K562 (cell line): Measurements from ENCODE around the gene BIRC3.

Experiments
- BCL6 ChIP-seq: fragments of 250-450 bp; sonication (Bioruptor Pico); IDR thresholded peaks from 2 replicates; pipeline ENCODE4 v1.4.0; 2020
- BRD4 ChIP-seq: fragments of 200-600 bp; sonication (generic); IDR thresholded peaks from 2 replicates; pipeline ENCODE4 v1.6.1; 2017; ENCODE audit warnings: inconsistent platforms
- CEBPB ChIP-seq: fragments of 450-650 bp; IDR thresholded peaks from 2 replicates; pipeline ENCODE4 v1.6.1; 2016; ENCODE audit warnings: missing genetic modification characterization, missing compliant biosample characterization
- CEBPZ ChIP-seq: fragments of 150-350 bp; IDR thresholded peaks from 2 replicates; pipeline ENCODE4 v1.6.1; 2014; ENCODE audit warnings: low read depth, mild to moderate bottlenecking, low read length, borderline replicate concordance
- CTCF ChIP-seq, 3 experiments: IDR thresholded peaks in 2 of 3; conservative IDR thresholded peaks in 1 of 3; 2 replicates each; pipeline ENCODE4 v1.5.1; 2011 to 2012; ENCODE audit warnings: low read length in 3 of 3, mild to moderate bottlenecking in 3 of 3, control low read depth in 2 of 3, improper control_type of control experiment in 1 of 3, inconsistent platforms in 1 of 3, low read depth in 1 of 3, mixed read lengths in 1 of 3, moderate library complexity in 1 of 3; ENCODE audit not compliant: insufficient read depth in 2 of 3
- EZH2 ChIP-seq: IDR thresholded peaks from 2 replicates; pipeline ENCODE4 v1.6.1; 2012; ENCODE audit warnings: low read depth, mild to moderate bottlenecking, inconsistent platforms, low read length, borderline replicate concordance
- HMGXB4 ChIP-seq: sonication (generic); formaldehyde crosslinking; IDR thresholded peaks from 2 replicates; pipeline ENCODE4 v1.8.1; 2023; ENCODE audit warnings: mild to moderate bottlenecking, missing genetic modification reagents
- KDM1A ChIP-seq, 2 experiments: fragments of 450-650 bp; IDR thresholded peaks; 2 replicates each; pipeline ENCODE4 v1.6.1; 2016; ENCODE audit warnings: mild to moderate bottlenecking in 2 of 2
- MAX ChIP-seq: sonication (generic); formaldehyde crosslinking; IDR thresholded peaks from 2 replicates; pipeline ENCODE4 v1.9.0; 2022; ENCODE audit warnings: mild to moderate bottlenecking, missing genetic modification reagents
- REST ChIP-seq, 2 experiments: fragments of 450-650 bp; formaldehyde crosslinking in 1 of 2; IDR thresholded peaks; 2 replicates each; pipeline versions ENCODE4 v1.4.0 to v1.6.1; 2014 to 2020; ENCODE audit warnings: mild to moderate bottlenecking in 2 of 2, borderline replicate concordance in 1 of 2, low read depth in 1 of 2
- TBP ChIP-seq: optimal IDR thresholded peaks from 2 replicates; pipeline ENCODE3; 2011; ENCODE audit warnings: low read depth, low read length, improper control_type of control experiment
- ZMIZ1 ChIP-seq, 2 experiments: fragments of 150-350 bp in 1 of 2; IDR thresholded peaks; 2 replicates each; pipeline ENCODE4 v1.6.1; 2012 to 2016; ENCODE audit warnings: low read depth in 2 of 2, low read length in 2 of 2, mild to moderate bottlenecking in 1 of 2, moderate library complexity in 1 of 2
- ZNF253 ChIP-seq: fragments of 250-450 bp; sonication (Bioruptor Pico); conservative IDR thresholded peaks from 2 replicates; pipeline ENCODE4 v1.6.1; 2021; ENCODE audit warnings: mild to moderate bottlenecking

- TF ChIP-seq MAX (CRISPR knock-in tag) = no peak
- no peak for TF ChIP-seq ZMIZ1 (IDR thresholded peaks at IDR 0.05; ENCODE audit: low read depth in 2 of 2, low read length in 2 of 2)
- TF ChIP-seq EZH2 = no peak
- TF ChIP-seq TBP = no peak
- no peak for TF ChIP-seq CTCF (IDR thresholded peaks at IDR 0.05 in 2 of 3, conservative IDR thresholded peaks at IDR 0.05 in 1 of 3; ENCODE audit: insufficient read depth in 2 of 3, low read depth in 1 of 3, low read length in 3 of 3)
- no peak for TF ChIP-seq CEBPZ
- TF ChIP-seq KDM1A (IDR thresholded peaks at IDR 0.05) = no peak
- TF ChIP-seq CEBPB (tag) = no peak
- TF ChIP-seq ZNF253 (CRISPR knock-in tag) = no peak
- no peak for TF ChIP-seq BCL6 (CRISPR knock-in tag)
- no peak for TF ChIP-seq BRD4
- no peak for TF ChIP-seq REST (IDR thresholded peaks at IDR 0.05; ENCODE audit: borderline replicate concordance)
- TF ChIP-seq REST (CRISPR knock-in tag; IDR thresholded peaks at IDR 0.05; ENCODE audit: low read depth) = no peak
- no peak for TF ChIP-seq HMGXB4 (CRISPR knock-in tag)
Measured at GRCh38 chr11:102316346-102316904, 859 bp upstream of the BIRC3 start.
